ENCODE measurements around the gene MYO7B.

GRCh38 chr2:127498386-127498785 lies 37.1 kb upstream of the MYO7B start:
- TF ChIP-seq CTCF (IDR thresholded peaks at IDR 0.05; ENCODE audit: low read length) = no peak
- TF ChIP-seq EZH2 (optimal IDR thresholded peaks at IDR 0.05; ENCODE audit: low read depth, low read length) = no peak
- TF ChIP-seq EZH2phosphoT487 (IDR thresholded peaks at IDR 0.05; ENCODE audit: low read length) = no peak
